Measurements from ENCODE around the gene FOXK2. TPM values are rescaled to one million over a fixed set of nuclear protein-coding genes. Genes with fewer than 3 reads are reported as not detected.
"Not testable (repeated sequence)": the region's sequence is repeated elsewhere in the genome, so short reads cannot be mapped to it uniquely, and the experiment has no call there.

FOXK2 gene
- total and polyA plus RNA-seq, 2 experiments from 2014 or later, result 22.0 to 63.0 TPM

DNA sequence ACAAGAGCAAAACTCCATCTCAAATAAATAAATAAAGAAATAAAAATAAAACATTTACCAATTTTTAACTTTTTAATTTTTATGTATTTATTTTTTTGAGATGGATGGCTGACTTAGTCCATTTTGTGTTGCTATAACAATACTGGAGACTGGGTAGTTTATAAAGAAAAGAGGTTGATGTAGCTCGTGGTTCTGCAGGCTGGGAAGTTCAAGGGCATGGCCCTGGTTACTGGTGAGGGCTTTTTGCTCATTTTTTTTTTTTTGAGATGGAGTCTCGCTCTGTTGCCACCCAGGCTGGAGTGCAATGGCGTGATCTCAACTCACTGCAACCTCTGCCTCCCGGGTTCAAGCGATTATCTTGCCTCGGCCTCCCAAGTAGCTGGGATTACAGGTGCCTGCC is 14.2 kb upstream of the FOXK2 start:
- no peak overlapping the region for H3K27ac ChIP-seq
- H3K9me3 ChIP-seq (ENCODE audit: low read depth), result no peaks in the 10 kb centered on the region
- no peaks in the 10 kb centered on the region for H3K36me3 ChIP-seq
- H3K27me3 ChIP-seq, result no peaks in the 10 kb centered on the region
- no peaks in the 10 kb centered on the region for H3K4me1 ChIP-seq (ENCODE audit: low read depth)
- H3K4me3 ChIP-seq, result no peak overlapping the region
- no peak for DNase-seq (ENCODE audit: low read depth in 1 of 2, low spot score in 1 of 2)
- TF ChIP-seq, protein P1, sequence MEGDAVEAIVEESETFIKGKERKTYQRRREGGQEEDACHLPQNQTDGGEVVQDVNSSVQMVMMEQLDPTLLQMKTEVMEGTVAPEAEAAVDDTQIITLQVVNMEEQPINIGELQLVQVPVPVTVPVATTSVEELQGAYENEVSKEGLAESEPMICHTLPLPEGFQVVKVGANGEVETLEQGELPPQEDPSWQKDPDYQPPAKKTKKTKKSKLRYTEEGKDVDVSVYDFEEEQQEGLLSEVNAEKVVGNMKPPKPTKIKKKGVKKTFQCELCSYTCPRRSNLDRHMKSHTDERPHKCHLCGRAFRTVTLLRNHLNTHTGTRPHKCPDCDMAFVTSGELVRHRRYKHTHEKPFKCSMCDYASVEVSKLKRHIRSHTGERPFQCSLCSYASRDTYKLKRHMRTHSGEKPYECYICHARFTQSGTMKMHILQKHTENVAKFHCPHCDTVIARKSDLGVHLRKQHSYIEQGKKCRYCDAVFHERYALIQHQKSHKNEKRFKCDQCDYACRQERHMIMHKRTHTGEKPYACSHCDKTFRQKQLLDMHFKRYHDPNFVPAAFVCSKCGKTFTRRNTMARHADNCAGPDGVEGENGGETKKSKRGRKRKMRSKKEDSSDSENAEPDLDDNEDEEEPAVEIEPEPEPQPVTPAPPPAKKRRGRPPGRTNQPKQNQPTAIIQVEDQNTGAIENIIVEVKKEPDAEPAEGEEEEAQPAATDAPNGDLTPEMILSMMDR (IDR thresholded peaks at IDR 0.05; ENCODE audit: low read depth, low read length), result no peak

DNA sequence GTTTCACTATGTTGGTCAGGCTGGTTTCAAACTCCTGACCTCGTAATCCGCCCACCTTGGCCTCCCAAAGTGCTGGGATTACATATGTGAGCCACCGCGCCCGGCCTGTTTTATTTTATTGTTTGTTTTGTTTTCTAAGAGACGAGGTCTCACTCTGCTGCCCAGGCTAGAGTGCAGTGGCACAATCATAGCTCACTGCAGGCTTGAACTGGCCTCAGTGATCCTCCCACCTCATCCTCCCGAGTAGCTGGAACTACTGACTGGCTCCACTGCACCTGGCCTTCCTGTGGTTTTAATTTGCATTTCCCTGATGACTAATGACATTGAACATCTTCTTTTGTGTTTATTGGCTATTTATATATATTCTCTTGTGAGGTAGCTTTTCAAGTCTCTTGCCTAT is 13.1 kb upstream of the FOXK2 start:
- not testable (repeated sequence) for H3K9me3 ChIP-seq (ENCODE audit: low read depth)

DNA sequence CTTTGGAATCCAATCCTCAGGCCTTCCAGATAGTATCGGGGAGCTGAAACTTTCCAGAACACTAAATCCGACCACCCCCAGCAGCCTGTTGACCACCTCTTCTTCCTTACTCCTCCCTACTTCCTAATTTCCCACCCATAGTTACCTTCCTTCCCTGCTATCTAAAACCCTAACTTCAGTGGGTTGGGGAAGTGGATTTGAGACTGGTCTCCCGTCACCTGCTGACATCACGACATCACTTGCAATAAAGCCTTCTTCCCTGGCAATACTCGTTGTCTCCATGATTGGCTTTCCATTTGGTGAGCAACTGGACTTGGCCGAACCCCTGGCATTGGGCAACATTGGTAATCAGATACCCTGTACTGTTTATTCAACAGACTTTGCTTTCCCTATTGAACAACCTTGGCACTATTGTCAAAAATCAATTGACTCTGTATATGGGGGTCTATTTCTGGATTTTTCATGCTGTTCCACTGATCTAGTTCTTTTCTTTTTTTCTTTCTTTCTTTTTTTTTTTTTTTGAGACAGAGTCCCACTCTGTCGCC is 11.8 kb upstream of the FOXK2 start:
- no peaks in the 10 kb centered on the region for H3K9me3 ChIP-seq (ENCODE audit: low read depth)
- H3K27ac ChIP-seq, result no peak overlapping the region
- no peak for DNase-seq (ENCODE audit: low read depth in 1 of 2, low spot score in 1 of 2)
- no peaks in the 10 kb centered on the region for H3K27me3 ChIP-seq
- TF ChIP-seq, protein P1 (IDR thresholded peaks at IDR 0.05; ENCODE audit: low read depth, low read length), result no peak
- H3K4me3 ChIP-seq, result no peak overlapping the region
- no peaks in the 10 kb centered on the region for H3K4me1 ChIP-seq (ENCODE audit: low read depth)
- no peaks in the 10 kb centered on the region for H3K36me3 ChIP-seq

More for the DNA sequence above, 13.1 kb upstream of the FOXK2 start:
- not testable (repeated sequence) for H3K36me3 ChIP-seq; DNase-seq (ENCODE audit: low read depth in 1 of 2, low spot score in 1 of 2); H3K27ac ChIP-seq; H3K27me3 ChIP-seq; H3K4me3 ChIP-seq; H3K4me1 ChIP-seq (ENCODE audit: low read depth)

DNA sequence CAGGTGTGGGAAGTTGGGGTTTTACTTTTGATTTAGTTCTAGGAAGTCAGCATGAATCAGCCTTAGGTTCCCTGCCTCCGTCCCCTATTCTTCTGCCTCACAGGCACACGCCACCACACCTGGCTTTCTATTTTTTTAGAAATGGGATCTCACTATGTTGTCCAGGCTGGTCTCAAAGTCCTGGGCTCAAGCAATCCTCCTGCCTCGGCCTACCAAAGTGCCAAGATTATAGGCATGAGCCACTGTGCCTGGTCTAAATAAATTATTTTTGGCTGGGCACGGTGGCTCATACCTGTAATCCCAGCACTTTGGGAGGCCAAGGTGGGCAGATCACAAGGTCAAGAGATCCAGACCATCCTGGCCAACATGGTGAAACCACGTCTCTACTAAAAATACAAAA is 7.9 kb upstream of the FOXK2 start:
- H3K4me3 ChIP-seq; H3K36me3 ChIP-seq; H3K9me3 ChIP-seq (ENCODE audit: low read depth); DNase-seq (ENCODE audit: low read depth in 1 of 2, low spot score in 1 of 2); H3K27me3 ChIP-seq; H3K27ac ChIP-seq; H3K4me1 ChIP-seq (ENCODE audit: low read depth): not testable (repeated sequence)

DNA sequence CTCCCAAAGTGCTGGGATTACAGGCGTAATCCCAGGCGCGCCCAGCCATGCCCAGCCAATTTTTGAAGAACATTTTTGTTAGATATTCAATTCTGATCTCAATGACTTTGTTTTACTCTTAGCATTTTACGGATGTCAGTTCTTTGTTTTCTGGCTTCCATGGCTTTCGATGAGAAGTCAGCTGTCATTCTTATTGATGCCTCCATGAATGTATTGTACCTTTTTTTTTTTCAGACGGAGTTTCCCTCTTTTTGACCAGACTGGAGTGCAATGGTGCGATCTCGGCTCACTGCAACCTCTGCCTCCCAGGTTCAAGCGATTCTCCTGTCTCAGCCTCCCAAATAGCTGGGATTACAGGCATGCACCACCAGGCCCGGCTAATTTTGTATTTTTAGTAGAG is 5.7 kb upstream of the FOXK2 start:
- H3K4me1 ChIP-seq (ENCODE audit: low read depth); H3K27me3 ChIP-seq; H3K9me3 ChIP-seq (ENCODE audit: low read depth); H3K4me3 ChIP-seq; H3K36me3 ChIP-seq; H3K27ac ChIP-seq; DNase-seq (ENCODE audit: low read depth in 1 of 2, low spot score in 1 of 2): not testable (repeated sequence)

GRCh38 chr17:82517230-82517865 is 2.2 kb upstream of the FOXK2 start:
- DNase-seq (ENCODE audit: low read depth in 1 of 2, low spot score in 1 of 2), result peak in 1 of 2 donors; percentile 37
- Histone ChIP-seq H3K4me3 (no peak overlapping the region), H3K36me3 (no peaks in the 10 kb centered on the region), H3K27me3 (no peaks in the 10 kb centered on the region), H3K9me3 (ENCODE audit: low read depth) (no peaks in the 10 kb centered on the region), H3K27ac (no peak overlapping the region), H3K4me1 (ENCODE audit: low read depth) (no peaks in the 10 kb centered on the region)
- TF ChIP-seq, protein P1 (IDR thresholded peaks at IDR 0.05; ENCODE audit: low read depth, low read length), result no peak

GRCh38 chr17:82519971-82520903 is 705 bp downstream of the FOXK2 start:
- Histone ChIP-seq H3K4me3 (peak overlapping the region; percentile 93), H3K27me3 (no peaks in the 10 kb centered on the region), H3K27ac (peak overlapping the region; percentile 83), H3K9me3 (ENCODE audit: low read depth) (no peaks in the 10 kb centered on the region), H3K36me3 (no peaks in the 10 kb centered on the region), H3K4me1 (ENCODE audit: low read depth) (peaks cover 5% of the 10 kb centered on the region)
- peak; percentile 31 to 47 for DNase-seq (ENCODE audit: low read depth in 1 of 2, low spot score in 1 of 2)
- TF ChIP-seq, protein P1 (IDR thresholded peaks at IDR 0.05; ENCODE audit: low read depth, low read length), result no peak

Data from cardiac muscle cell (in vitro differentiated cells and primary cell).